Renal cortical epithelial cell (primary cell): ENCODE results near the gene YAE1. TPM values are rescaled to one million over a fixed set of nuclear protein-coding genes. Genes with fewer than 3 reads are reported as not detected.
"Not testable (repeated sequence)": the region's sequence is repeated elsewhere in the genome, so short reads cannot be mapped to it uniquely, and the experiment has no call there.

Source experiments
- DNase-seq: peaks from one replicate; pipeline ENCODE4 v3.0.0-alpha.2; 2011; ENCODE audit warnings: low read depth
- total RNA-seq: library from RNA; depleted of rRNA; stranded (reverse); fragments of >200 nt; gene quantifications from 2 replicates; pipeline ENCODE4 v1.2.3, GENCODE V29; 2014

Gene YAE1
- total RNA-seq, result 17.7 and 28.9 TPM in 2 replicates

- peak; percentile 61 for DNase-seq
These were observed at the start of gene YAE1 for GRCh38 chr7:39566023-39566921. Gene YAE1, plus strand, starts transcription at chr7:39566404. Its CDS starts 15 bp downstream, at chr7:39566419.

- no peak for DNase-seq
These were observed 49.7 kb upstream of the YAE1 start for GRCh38 chr7:39516498-39516897.

- no peak for DNase-seq
These were observed 49.0 kb upstream of the YAE1 start for GRCh38 chr7:39517240-39517639.

GRCh38 chr7:39525926-39526325, 40.3 kb upstream of the YAE1 start:
- DNase-seq, result peak; percentile 68

- no peak for DNase-seq
These were observed 39.5 kb upstream of the YAE1 start for GRCh38 chr7:39526666-39527065.

- DNase-seq, result peak; percentile 17
These were observed 38.9 kb upstream of the YAE1 start for GRCh38 chr7:39527296-39527695.

GRCh38 chr7:39527951-39528350, 38.3 kb upstream of the YAE1 start:
- DNase-seq, result peak; percentile 12

GRCh38 chr7:39528849-39529248, 37.4 kb upstream of the YAE1 start:
- no peak for DNase-seq

- DNase-seq, result no peak
These were observed 36.6 kb upstream of the YAE1 start for GRCh38 chr7:39529582-39529981.

- no peak for DNase-seq
These were observed 35.2 kb upstream of the YAE1 start for GRCh38 chr7:39530971-39531370.

- no peak for DNase-seq
These were observed 34.4 kb upstream of the YAE1 start for GRCh38 chr7:39531818-39532217.

GRCh38 chr7:39532832-39533231, 33.4 kb upstream of the YAE1 start:
- no peak for DNase-seq

- no peak for DNase-seq
These were observed 31.6 kb upstream of the YAE1 start for GRCh38 chr7:39534599-39534998.

GRCh38 chr7:39535064-39535463, 31.1 kb upstream of the YAE1 start:
- DNase-seq, result no peak

- DNase-seq, result no peak
These were observed 30.5 kb upstream of the YAE1 start for GRCh38 chr7:39535720-39536119.

GRCh38 chr7:39536951-39537350, 29.3 kb upstream of the YAE1 start:
- DNase-seq, result peak; percentile 43

- no peak for DNase-seq
These were observed 26.4 kb upstream of the YAE1 start for GRCh38 chr7:39539816-39540215.

- no peak for DNase-seq
These were observed 25.9 kb upstream of the YAE1 start for GRCh38 chr7:39540320-39540719.

GRCh38 chr7:39541511-39541910, 24.7 kb upstream of the YAE1 start:
- DNase-seq, result no peak

- DNase-seq, result not testable (repeated sequence)
These were observed 21.4 kb upstream of the YAE1 start for GRCh38 chr7:39544774-39545173.

- DNase-seq, result no peak
These were observed 18.9 kb upstream of the YAE1 start for GRCh38 chr7:39547336-39547735.

GRCh38 chr7:39550411-39550810, 15.8 kb upstream of the YAE1 start:
- no peak for DNase-seq

- DNase-seq, result no peak
These were observed 12.8 kb upstream of the YAE1 start for GRCh38 chr7:39553436-39553835.
